ENCODE results near the gene PPP1R1B.

GRCh38 chr17:39678340-39679116 is 51.8 kb downstream of the PPP1R1B start:
- TF ChIP-seq CTCF (IDR thresholded peaks at IDR 0.05 in 4 of 5, conservative IDR thresholded peaks at IDR 0.05 in 1 of 5) (no peak), POLR2A (IDR thresholded peaks at IDR 0.05) (no peak)

Data from gastrocnemius medialis (tissue), 4 donors.